ENCODE data around the gene NFIA.

NFIA gene

GRCh38 chr1:61474269-61474817 lies 392.0 kb downstream of the NFIA start:
- DNase-seq, result no peak

GRCh38 chr1:61474963-61475362 lies 392.6 kb downstream of the NFIA start:
- no peak for DNase-seq

- DNase-seq, result no peak
Observed at GRCh38 chr1:61477301-61477700, 394.9 kb downstream of the NFIA start.

GRCh38 chr1:61480273-61480935 lies 398.0 kb downstream of the NFIA start:
- DNase-seq, result no peak

GRCh38 chr1:61481315-61481715 lies 399.0 kb downstream of the NFIA start:
- DNase-seq, result no peak

GRCh38 chr1:61482170-61482734 lies 399.9 kb downstream of the NFIA start:
- DNase-seq, result no peak

GRCh38 chr1:61486783-61487536 lies 404.6 kb downstream of the NFIA start:
- DNase-seq, result no peak

- DNase-seq, result no peak
Observed at GRCh38 chr1:61487801-61488200, 405.4 kb downstream of the NFIA start.

- no peak for DNase-seq
Observed at GRCh38 chr1:61490924-61491323, 408.6 kb downstream of the NFIA start.

- DNase-seq, result no peak
Observed at GRCh38 chr1:61491497-61491896, 409.1 kb downstream of the NFIA start.

- no peak for DNase-seq
Observed at GRCh38 chr1:61494000-61494399, 411.6 kb downstream of the NFIA start.

GRCh38 chr1:61496501-61496900 lies 414.1 kb downstream of the NFIA start:
- DNase-seq, result no peak

GRCh38 chr1:61497013-61497412 lies 414.7 kb downstream of the NFIA start:
- no peak for DNase-seq

- no peak for DNase-seq
Observed at GRCh38 chr1:61498342-61498741, 416.0 kb downstream of the NFIA start.

GRCh38 chr1:61501971-61502916 lies 419.9 kb downstream of the NFIA start:
- DNase-seq, result no peak

- DNase-seq, result no peak
Observed at GRCh38 chr1:61504305-61504704, 421.9 kb downstream of the NFIA start.

- DNase-seq, result no peak
Observed at GRCh38 chr1:61504852-61505390, 422.6 kb downstream of the NFIA start.

- DNase-seq, result no peak
Observed at GRCh38 chr1:61506236-61506635, 423.9 kb downstream of the NFIA start.

- DNase-seq, result no peak
Observed at GRCh38 chr1:61506944-61507500, 424.7 kb downstream of the NFIA start.

Data from activated gamma-delta T cell (primary cell).